Heart right ventricle (tissue), 16 donors: Measurements from ENCODE around the gene CABLES1. TPM values are rescaled to one million over a fixed set of nuclear protein-coding genes. Genes with fewer than 3 reads are reported as not detected.

Experiments
- ATAC-seq, 8 donors: fragments of 200-7000 bp; cut with Tn5 transposase; one replicate each; pipeline ENCODE4 v1.9.1; 2020; ENCODE audit warnings: mild to moderate bottlenecking in 8 of 8, moderate library complexity in 8 of 8, moderate number of reproducible peaks in 1 of 8
- DNase-seq, 2 donors: peaks; one replicate each; pipeline ENCODE4 v3.0.0-alpha.2; 2020
- H3K27ac ChIP-seq, 10 donors: fragments of 200-600 bp; sonication (generic) in 2 of 10; one replicate each; pipeline versions ENCODE4 v1.5.0 to v1.8.0; 2020 to 2022; ENCODE audit warnings: mild to moderate bottlenecking in 3 of 10
- H3K27me3 ChIP-seq, 7 donors: fragments of 200-600 bp; one replicate each; pipeline ENCODE4 v1.8.0; 2021 to 2022; ENCODE audit warnings: mild to moderate bottlenecking in 2 of 7
- H3K36me3 ChIP-seq, 9 donors: fragments of 200-600 bp; sonication (generic) in 1 of 9; one replicate each; pipeline versions ENCODE4 v1.5.0 to v1.8.0; 2020 to 2022; ENCODE audit warnings: mild to moderate bottlenecking in 2 of 9
- H3K4me1 ChIP-seq, 9 donors: fragments of 200-600 bp; sonication (generic) in 1 of 9; one replicate each; pipeline versions ENCODE4 v1.5.0 to v1.8.0; 2020 to 2022; ENCODE audit warnings: mild to moderate bottlenecking in 4 of 9
- H3K4me3 ChIP-seq, 10 donors: fragments of 200-600 bp; sonication (generic) in 2 of 10; one replicate each; pipeline versions ENCODE4 v1.5.0 to v1.8.0; 2020 to 2022; ENCODE audit warnings: mild to moderate bottlenecking in 7 of 10, moderate library complexity in 2 of 10
- H3K9me3 ChIP-seq, 11 donors: fragments of 200-600 bp in 10 of 11; sonication (generic) in 2 of 11; one replicate each; pipeline versions ENCODE4 v1.5.0 to v1.8.0; 2013 to 2022; ENCODE audit warnings: mild to moderate bottlenecking in 2 of 11, control low read depth in 1 of 11, moderate library complexity in 1 of 11
- CTCF ChIP-seq, 9 donors: fragments of 200-600 bp; sonication (generic) in 2 of 9; IDR thresholded peaks; one replicate each; pipeline versions ENCODE4 v1.5.0 to v1.8.0; 2021 to 2022; ENCODE audit warnings: antibody characterized with exemption in 9 of 9, mild to moderate bottlenecking in 5 of 9, moderate library complexity in 1 of 9
- WGBS, 2 donors: extraction: QIAGEN DNeasy Blood & Tissue Kit; methylation state at CpG; one replicate each; pipeline ENCODE4 v1.1.7; 2013; ENCODE audit warnings: inconsistent platforms in 1 of 2; 5-methylcytosine and 5-hydroxymethylcytosine counted together
- intact Hi-C, 10 donors: fragments of 100-400 bp; cut with DNase I; formaldehyde crosslinking; loops; one replicate each; pipeline versions ENCODE4 v1.11.1 to v1.14.2; 2022
- polyA plus RNA-seq, 2 donors: library from polyadenylated mRNA; stranded (reverse); fragments of 200-250 nt; gene quantifications; one replicate each; pipeline ENCODE4 v1.2.3, GENCODE V29; 2013
- total RNA-seq, 10 donors: library from RNA; stranded (reverse); fragmentation: NEBNext Ultra II Directional in 3 of 10; extraction: Animal tissue kit (Norgen Biotek cat#: 25700) in 3 of 10; gene quantifications; one replicate each; pipeline versions ENCODE4 v1.2.1 to v1.2.4, GENCODE V29; 2021 to 2023
- donor health status: Arrhythmogenic right ventricular cardiomyopathy.
- donor health status: ischemic (EF 13 %, LVEDD 7.1; RV severe dilation, severe dysfunction).
- donor health status: healthy with polysubstance abuse.
- donor health status: DM: no; HTN: yes; CAD: no.
- donor health status: DM: no; HTN: no; CAD: no.
- donor health status: ischemic (EF 25% LVEDD 6.9; RV normal size, moderate dysfunction).
- donor health status: ischemic (EF 25% LVEDD 5.7; RV mildly dilated, moderate dysfunction).
- donor health status: healthy.
- donor health status: DM: yes; HTN: yes; CAD: no.
- donor health status: Ischemic cardiomyopathy.
- donor health status: ischemic (EF 35%, LVEDD 5.7; RV mildly dilated, moderate dysfunction).
- donor health status: nonischemic (EF 11% LVEDD 7.7; RV severe dilation, severe dysfunction).
- donor health status: DM: yes; HTN: yes; CAD: no.
- donor health status: PGD.
- donor health status: ischemic (EF 29% LVEDD 5.4; RV normal size, mild dysfunction).
- donor health status: nonischemic (EF 23%, LVEDD 6.1; RV moderate dilation, normal function).

Gene CABLES1
- total and polyA plus RNA-seq, 12 donors, result 1.0 to 2.2 (median 1.8) TPM

- intact Hi-C loops, result no loop called here
- no peak for ATAC-seq
- H3K27me3 ChIP-seq, result no peaks in the 10 kb centered on the region
- H3K4me3 ChIP-seq, result no peak overlapping the region
- H3K27ac ChIP-seq, result no peak overlapping the region
- no peaks in the 10 kb centered on the region for H3K9me3 ChIP-seq
- no peak for TF ChIP-seq CTCF (IDR thresholded peaks at IDR 0.05)
- DNase-seq, result no peak
- H3K36me3 ChIP-seq, result no peaks in the 10 kb centered on the region
- H3K4me1 ChIP-seq, result peaks cover 0 to 37% (median 27%) of the 10 kb centered on the region in 9 donors
- WGBS, 2 donors, result 97 to 98% methylated on average over 1 of the region's 1 CpG
Observed at GRCh38 chr18:23191232-23191631, 55.9 kb downstream of the CABLES1 start.

GRCh38 chr18:23193742-23194141 lies 58.5 kb downstream of the CABLES1 start:
- Histone ChIP-seq H3K4me1 (peaks cover 0 to 37% (median 27%) of the 10 kb centered on the region in 9 donors), H3K27me3 (no peaks in the 10 kb centered on the region), H3K9me3 (no peaks in the 10 kb centered on the region), H3K4me3 (no peak overlapping the region), H3K27ac (peak overlapping the region in 6 of 10 donors; percentile 35 to 64 (median 48)), H3K36me3 (peaks cover 0 to 7% (median 0%) of the 10 kb centered on the region in 9 donors)
- 64 to 76% methylated on average over 2 of the region's 2 CpGs for WGBS, 2 donors
- TF ChIP-seq CTCF (IDR thresholded peaks at IDR 0.05), result no peak
- ATAC-seq, result no peak
- intact Hi-C loops, result no loop called here
- DNase-seq, result no peak

- H3K4me3 ChIP-seq, result peak overlapping the region in 1 of 10 donors; percentile 8
- no peak for TF ChIP-seq CTCF (IDR thresholded peaks at IDR 0.05)
- no peaks in the 10 kb centered on the region for H3K9me3 ChIP-seq
- intact Hi-C loops, result no loop called here
- DNase-seq (no peak), ATAC-seq (peak in 4 of 8 donors; percentile 25 to 43 (median 28))
- peak overlapping the region in 7 of 10 donors; percentile 15 to 64 (median 51) for H3K27ac ChIP-seq
- H3K4me1 ChIP-seq, result peaks cover 0 to 37% (median 27%) of the 10 kb centered on the region in 9 donors
- peaks cover 0 to 7% (median 0%) of the 10 kb centered on the region in 9 donors for H3K36me3 ChIP-seq
- 64 to 67% methylated on average over 14 of the region's 14 CpGs for WGBS, 2 donors
- no peaks in the 10 kb centered on the region for H3K27me3 ChIP-seq
Observed at GRCh38 chr18:23194155-23194996, 59.1 kb downstream of the CABLES1 start.

- Histone ChIP-seq H3K27me3 (no peaks in the 10 kb centered on the region), H3K36me3 (peaks cover 0 to 7% (median 0%) of the 10 kb centered on the region in 9 donors), H3K4me1 (peaks cover 0 to 32% (median 27%) of the 10 kb centered on the region in 9 donors), H3K4me3 (peak overlapping the region in 1 of 10 donors; percentile 8), H3K27ac (peak overlapping the region in 6 of 10 donors; percentile 28 to 64 (median 48)), H3K9me3 (no peaks in the 10 kb centered on the region)
- no peak for TF ChIP-seq CTCF (IDR thresholded peaks at IDR 0.05)
- peak in 6 of 8 donors; percentile 35 to 60 (median 50) for ATAC-seq
- DNase-seq, result no peak
- WGBS, 2 donors, result 90 to 93% methylated on average over 9 of the region's 9 CpGs
- intact Hi-C loops, result loop anchor here in 1 of 10 donors (5.0 kb wide), 1 partner anchor 58 kb away; the partner anchor contains the start of gene CABLES1
Observed at GRCh38 chr18:23194997-23195957, 60.0 kb downstream of the CABLES1 start.
